Esophagus muscularis mucosa (tissue), 3 donors: ENCODE measurements around the gene INSYN2B.

ENCODE experiments used
- POLR2A ChIP-seq: fragments of 450-650 bp; IDR thresholded peaks from one replicate; pipeline ENCODE4 v1.6.1; 2017; ENCODE audit warnings: antibody characterized with exemption, moderate library complexity, mild to moderate bottlenecking, low read depth
- POLR2AphosphoS5 ChIP-seq, 2 donors: sonication (generic); formaldehyde crosslinking; IDR thresholded peaks; one replicate each; pipeline ENCODE4 v1.6.1; 2017; ENCODE audit warnings: antibody characterized with exemption in 2 of 2
- TF ChIP-seq, protein P1 (sequence below), 3 experiments: fragments of 200-600 bp in 2 of 3; fragments of 450-650 bp in 1 of 3; sonication (generic) in 2 of 3; IDR thresholded peaks; one replicate each; pipeline ENCODE4 v1.5.1; 2017 to 2019; ENCODE audit warnings: antibody characterized with exemption in 3 of 3, mild to moderate bottlenecking in 2 of 3, moderate library complexity in 1 of 3

DNA sequence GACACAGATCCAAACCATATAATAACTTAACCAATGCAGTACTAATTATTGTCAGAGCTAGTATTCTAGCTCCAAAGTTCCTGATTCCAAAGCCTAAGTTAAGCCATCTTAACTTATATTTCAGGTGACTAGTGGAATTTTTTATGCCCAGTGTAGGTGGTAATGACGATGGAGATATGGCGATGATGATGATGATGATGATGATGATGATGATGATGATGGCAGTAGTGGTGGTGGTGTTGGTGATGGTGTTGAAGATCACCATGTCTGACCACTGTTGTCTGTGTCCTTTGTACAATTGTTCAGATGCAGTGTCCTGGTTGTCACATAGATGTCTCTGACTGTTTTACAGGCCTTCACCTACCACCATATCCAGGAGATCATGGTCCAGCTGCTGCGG lies 139.9 kb downstream of the INSYN2B start:
- TF ChIP-seq POLR2A (no peak), POLR2AphosphoS5 (IDR thresholded peaks at IDR 0.05) (no peak)
- TF ChIP-seq, protein P1, sequence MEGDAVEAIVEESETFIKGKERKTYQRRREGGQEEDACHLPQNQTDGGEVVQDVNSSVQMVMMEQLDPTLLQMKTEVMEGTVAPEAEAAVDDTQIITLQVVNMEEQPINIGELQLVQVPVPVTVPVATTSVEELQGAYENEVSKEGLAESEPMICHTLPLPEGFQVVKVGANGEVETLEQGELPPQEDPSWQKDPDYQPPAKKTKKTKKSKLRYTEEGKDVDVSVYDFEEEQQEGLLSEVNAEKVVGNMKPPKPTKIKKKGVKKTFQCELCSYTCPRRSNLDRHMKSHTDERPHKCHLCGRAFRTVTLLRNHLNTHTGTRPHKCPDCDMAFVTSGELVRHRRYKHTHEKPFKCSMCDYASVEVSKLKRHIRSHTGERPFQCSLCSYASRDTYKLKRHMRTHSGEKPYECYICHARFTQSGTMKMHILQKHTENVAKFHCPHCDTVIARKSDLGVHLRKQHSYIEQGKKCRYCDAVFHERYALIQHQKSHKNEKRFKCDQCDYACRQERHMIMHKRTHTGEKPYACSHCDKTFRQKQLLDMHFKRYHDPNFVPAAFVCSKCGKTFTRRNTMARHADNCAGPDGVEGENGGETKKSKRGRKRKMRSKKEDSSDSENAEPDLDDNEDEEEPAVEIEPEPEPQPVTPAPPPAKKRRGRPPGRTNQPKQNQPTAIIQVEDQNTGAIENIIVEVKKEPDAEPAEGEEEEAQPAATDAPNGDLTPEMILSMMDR (IDR thresholded peaks at IDR 0.05): no peak
